Measurements from ENCODE around the gene GLB1L.

- no peak for TF ChIP-seq CTCF (IDR thresholded peaks at IDR 0.05)
- peak in 1 of 2 donors; percentile 53 for TF ChIP-seq POLR2A (IDR thresholded peaks at IDR 0.05)
- TF ChIP-seq POLR2AphosphoS5 (IDR thresholded peaks at IDR 0.05; ENCODE audit: insufficient read depth in 1 of 2, low read depth in 1 of 2): peak; percentile 76 to 90
These were observed 26.2 kb downstream of the GLB1L start, which contains the start of gene ABCB6 for GRCh38 chr2:219218732-219219701.

All from vagina (tissue), 2 donors.